ENCODE measurements around the gene KRT83.

KRT83 gene

GRCh38 chr12:52270541-52271070 lies 50.6 kb downstream of the KRT83 start:
- Histone ChIP-seq H3K27ac (no peak overlapping the region), H3K9me3 (no peaks in the 10 kb centered on the region), H3K27me3 (peaks cover 45% of the 10 kb centered on the region), H3K4me1 (ENCODE audit: control insufficient read depth in 1 of 2, insufficient read depth in 1 of 2, low read depth in 1 of 2, low read length in 1 of 2) (no peaks in the 10 kb centered on the region), H3K4me3 (ENCODE audit: low read depth in 1 of 2, low read length in 1 of 2) (no peak overlapping the region), H3K36me3 (no peaks in the 10 kb centered on the region)
- TF ChIP-seq CTCF (IDR thresholded peaks at IDR 0.05): no peak

GRCh38 chr12:52268212-52268611 lies 53.0 kb downstream of the KRT83 start:
- Histone ChIP-seq H3K9me3 (no peaks in the 10 kb centered on the region), H3K27me3 (peaks cover 36% of the 10 kb centered on the region), H3K36me3 (no peaks in the 10 kb centered on the region), H3K4me1 (ENCODE audit: control insufficient read depth in 1 of 2, insufficient read depth in 1 of 2, low read depth in 1 of 2, low read length in 1 of 2) (peaks cover 0 to 2% of the 10 kb centered on the region in 2 experiments), H3K4me3 (ENCODE audit: low read depth in 1 of 2, low read length in 1 of 2) (no peak overlapping the region), H3K27ac (no peak overlapping the region)
- TF ChIP-seq CTCF (IDR thresholded peaks at IDR 0.05): no peak

GRCh38 chr12:52267699-52268098 lies 53.5 kb downstream of the KRT83 start:
- Histone ChIP-seq H3K27me3 (peaks cover 34% of the 10 kb centered on the region), H3K36me3 (no peaks in the 10 kb centered on the region), H3K4me1 (ENCODE audit: control insufficient read depth in 1 of 2, insufficient read depth in 1 of 2, low read depth in 1 of 2, low read length in 1 of 2) (peaks cover 0 to 5% of the 10 kb centered on the region in 2 experiments), H3K27ac (no peak overlapping the region), H3K4me3 (ENCODE audit: low read depth in 1 of 2, low read length in 1 of 2) (no peak overlapping the region), H3K9me3 (no peaks in the 10 kb centered on the region)
- no peak for TF ChIP-seq CTCF (IDR thresholded peaks at IDR 0.05)

DNA sequence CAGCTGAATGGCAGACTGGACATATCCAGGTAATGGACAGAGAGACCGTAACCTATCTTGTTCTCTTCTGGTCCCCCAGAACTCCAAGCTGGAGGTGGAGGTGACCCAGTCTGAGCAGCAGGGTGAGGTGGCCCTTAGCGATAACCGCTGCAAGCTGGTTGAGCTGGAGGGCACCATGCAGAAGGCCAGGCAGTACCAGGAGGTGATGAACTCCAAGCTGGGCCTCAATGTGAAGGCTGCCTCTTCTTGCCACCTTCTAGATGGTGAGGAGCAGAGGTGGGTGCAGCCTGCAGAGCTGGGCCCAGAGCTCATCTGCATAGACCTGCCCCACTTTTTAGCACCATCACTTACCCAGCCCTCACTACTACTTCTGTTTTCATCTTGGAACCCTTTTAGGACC lies 53.9 kb downstream of the KRT83 start:
- TF ChIP-seq CTCF (IDR thresholded peaks at IDR 0.05): no peak
- H3K9me3 ChIP-seq: no peaks in the 10 kb centered on the region
- H3K27me3 ChIP-seq: peaks cover 34% of the 10 kb centered on the region
- no peak overlapping the region for H3K4me3 ChIP-seq (ENCODE audit: low read depth in 1 of 2, low read length in 1 of 2)
- no peaks in the 10 kb centered on the region for H3K36me3 ChIP-seq
- H3K4me1 ChIP-seq (ENCODE audit: control insufficient read depth in 1 of 2, insufficient read depth in 1 of 2, low read depth in 1 of 2, low read length in 1 of 2): peaks cover 0 to 5% of the 10 kb centered on the region in 2 experiments
- H3K27ac ChIP-seq: no peak overlapping the region

GRCh38 chr12:52266514-52266913 lies 54.7 kb downstream of the KRT83 start:
- no peak for TF ChIP-seq CTCF (IDR thresholded peaks at IDR 0.05)
- no peaks in the 10 kb centered on the region for H3K36me3 ChIP-seq
- H3K27ac ChIP-seq: no peak overlapping the region
- no peak overlapping the region for H3K4me3 ChIP-seq (ENCODE audit: low read depth in 1 of 2, low read length in 1 of 2)
- H3K27me3 ChIP-seq: peaks cover 41% of the 10 kb centered on the region
- H3K9me3 ChIP-seq: no peaks in the 10 kb centered on the region
- H3K4me1 ChIP-seq (ENCODE audit: control insufficient read depth in 1 of 2, insufficient read depth in 1 of 2, low read depth in 1 of 2, low read length in 1 of 2): peaks cover 0 to 5% of the 10 kb centered on the region in 2 experiments

DNA sequence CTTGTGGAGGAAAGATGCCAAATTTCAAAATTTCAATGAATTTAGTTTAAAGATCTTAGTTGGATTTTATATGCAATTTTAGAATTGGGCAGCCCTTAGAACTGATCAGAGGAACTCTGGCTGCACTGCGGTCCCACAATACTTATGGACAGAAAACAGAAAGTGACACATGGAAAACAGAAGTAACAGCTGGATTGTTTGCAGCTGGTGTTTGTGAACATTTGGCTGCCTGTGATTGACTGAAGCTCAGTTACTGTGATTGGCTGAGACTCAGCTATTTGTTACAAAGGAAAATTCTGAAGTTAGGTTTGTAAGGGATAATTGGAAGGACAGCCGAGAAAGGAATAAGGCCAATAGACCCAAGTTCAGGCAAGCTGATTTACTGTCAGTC lies 56.8 kb downstream of the KRT83 start:
- H3K27ac ChIP-seq: no peak overlapping the region
- H3K4me3 ChIP-seq (ENCODE audit: low read depth in 1 of 2, low read length in 1 of 2): no peak overlapping the region
- H3K9me3 ChIP-seq: no peaks in the 10 kb centered on the region
- peaks cover 0 to 5% of the 10 kb centered on the region in 2 experiments for H3K4me1 ChIP-seq (ENCODE audit: control insufficient read depth in 1 of 2, insufficient read depth in 1 of 2, low read depth in 1 of 2, low read length in 1 of 2)
- TF ChIP-seq CTCF (IDR thresholded peaks at IDR 0.05): no peak
- peaks cover 51% of the 10 kb centered on the region for H3K27me3 ChIP-seq
- no peaks in the 10 kb centered on the region for H3K36me3 ChIP-seq

All from neutrophil (primary cell).